T-helper 1 cell (primary cell): Measurements from ENCODE around the gene NSFL1C.
"Not testable (repeated sequence)": the region's sequence is repeated elsewhere in the genome, so short reads cannot be mapped to it uniquely, and the experiment has no call there.

Experiments used
- DNase-seq, 5 donors: peaks; one replicate each; pipeline ENCODE4 v3.0.0-alpha.2; 2012 to 2020

The NSFL1C gene

GRCh38 chr20:1423625-1424106 lies 43.0 kb downstream of the NSFL1C start:
- DNase-seq = peak in 1 of 5 donors; percentile 31

GRCh38 chr20:1423206-1423605 lies 43.4 kb downstream of the NSFL1C start:
- DNase-seq = no peak

DNA sequence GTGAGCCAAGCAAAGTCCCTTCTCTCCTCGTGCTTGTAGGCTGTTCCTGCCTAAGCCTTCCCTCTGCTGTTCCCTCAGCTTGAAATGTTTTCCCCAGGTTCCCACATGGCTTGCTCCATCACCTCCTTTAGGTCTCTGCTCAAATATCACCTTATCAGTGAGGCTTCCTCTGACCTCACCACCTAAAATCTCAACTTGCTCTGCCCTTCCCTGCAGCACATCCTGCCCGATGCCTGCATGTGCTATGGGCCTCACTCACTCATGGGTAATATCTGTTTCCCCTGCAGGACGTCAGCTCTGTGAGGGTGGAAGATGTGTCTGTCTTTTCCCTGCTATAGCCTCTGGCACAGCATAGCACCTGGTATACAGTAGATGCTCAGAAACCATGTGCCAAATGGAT lies 43.9 kb downstream of the NSFL1C start:
- DNase-seq = peak in 1 of 5 donors; percentile 56

- DNase-seq = no peak
Measured at GRCh38 chr20:1420066-1420465, 46.6 kb downstream of the NSFL1C start.

- no peak for DNase-seq
Measured at GRCh38 chr20:1418350-1418749, 48.3 kb downstream of the NSFL1C start.

DNA sequence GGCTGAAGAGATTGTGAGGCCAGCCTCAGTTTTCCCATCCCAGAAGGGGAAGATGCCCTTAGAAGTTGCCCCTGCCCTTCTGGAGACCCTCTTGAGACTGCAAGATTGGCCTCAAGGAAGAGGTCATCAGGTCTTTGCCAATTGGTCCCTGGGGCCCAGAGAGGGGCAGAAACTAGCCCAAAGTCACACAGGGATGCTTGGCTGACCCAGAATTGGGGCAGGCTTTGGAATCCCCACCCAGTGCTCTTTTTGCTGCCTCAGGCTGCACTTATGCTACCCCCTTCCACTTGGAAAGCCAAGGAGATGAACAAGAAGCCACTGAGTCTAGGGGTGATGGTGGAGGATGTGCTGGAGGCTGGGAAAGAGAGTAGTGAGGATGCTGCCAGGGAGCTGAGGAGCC lies 48.9 kb downstream of the NSFL1C start:
- DNase-seq = no peak

- DNase-seq = no peak
Measured at GRCh38 chr20:1417273-1417672, 49.4 kb downstream of the NSFL1C start.

- DNase-seq = peak in 1 of 5 donors; percentile 29
Measured at GRCh38 chr20:1415667-1416468, 50.8 kb downstream of the NSFL1C start.

GRCh38 chr20:1414982-1415381 lies 51.7 kb downstream of the NSFL1C start:
- no peak for DNase-seq

DNA sequence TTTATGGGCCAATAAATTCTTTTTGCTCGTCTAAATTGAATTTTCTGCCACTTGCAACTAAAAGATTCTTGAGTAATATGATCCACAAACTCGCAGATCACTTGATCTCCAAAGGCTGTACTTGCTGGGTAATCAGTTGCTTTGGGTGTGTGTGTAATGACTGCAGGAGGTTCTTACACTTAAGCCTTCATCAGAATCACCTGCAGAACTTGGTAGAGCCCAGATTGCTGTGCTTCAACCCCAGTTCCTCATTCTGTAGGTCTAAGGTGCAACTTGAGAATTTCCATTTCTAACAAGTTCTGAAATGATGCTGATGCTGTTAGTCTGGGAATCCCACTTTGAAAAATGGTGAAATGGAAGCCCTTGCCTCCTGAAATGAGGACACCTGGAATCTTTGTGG lies 60.8 kb downstream of the NSFL1C start:
- no peak for DNase-seq

DNA sequence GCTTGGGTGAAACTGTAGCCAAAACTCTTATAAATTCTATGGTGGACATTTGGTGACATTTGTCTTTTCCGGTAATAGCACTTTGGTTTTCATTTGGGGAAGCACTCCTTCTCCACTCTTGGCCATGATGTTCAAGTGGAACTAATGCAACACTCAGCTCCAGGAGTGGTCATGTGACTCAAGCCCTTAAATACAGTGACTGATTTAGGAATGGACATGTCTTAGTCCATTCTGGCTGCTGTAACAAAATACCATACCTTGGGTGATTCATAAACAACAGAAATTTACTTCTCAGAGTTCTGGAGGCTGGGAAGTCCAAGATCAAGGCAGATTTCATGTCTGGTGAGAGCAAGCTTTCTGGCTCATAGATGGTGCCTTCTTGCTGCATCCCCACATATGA lies 63.0 kb downstream of the NSFL1C start:
- DNase-seq = no peak

- no peak for DNase-seq
Measured at GRCh38 chr20:1402149-1402548, 64.5 kb downstream of the NSFL1C start.

- no peak for DNase-seq
Measured at GRCh38 chr20:1401451-1401907, 65.2 kb downstream of the NSFL1C start.

DNA sequence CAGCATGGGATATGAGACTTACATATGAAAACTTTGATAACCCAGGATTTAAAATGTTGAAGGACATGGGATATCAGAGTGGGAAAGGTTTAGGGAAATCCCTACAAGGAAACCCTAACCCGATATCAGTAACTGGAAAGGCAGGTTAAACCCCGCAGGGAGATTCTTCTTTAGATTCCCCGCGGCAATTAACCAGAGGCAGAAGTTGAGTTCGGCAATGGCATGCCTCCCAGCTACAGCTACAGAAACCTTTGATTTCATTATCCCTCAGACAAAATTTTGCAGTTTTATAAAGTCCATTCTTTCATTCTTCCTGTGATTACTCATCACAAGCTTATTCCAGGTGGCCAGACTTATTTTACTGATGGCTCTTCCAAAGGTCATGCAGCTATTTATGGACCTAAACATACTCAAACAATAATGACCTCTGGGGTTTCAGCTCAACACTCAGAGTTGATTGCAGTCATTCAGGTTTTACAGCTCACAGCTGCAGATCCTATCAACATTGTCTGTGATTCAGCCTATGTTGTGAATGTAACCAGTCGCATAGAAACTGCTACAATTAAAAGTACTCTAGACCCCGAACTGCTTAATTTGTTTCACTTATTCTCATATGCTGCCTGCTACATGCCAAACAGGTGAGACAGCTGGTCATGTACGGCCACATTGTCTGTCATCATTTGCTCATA lies 66.8 kb downstream of the NSFL1C start:
- DNase-seq = not testable (repeated sequence)

- not testable (repeated sequence) for DNase-seq
Measured at GRCh38 chr20:1398185-1398584, 68.5 kb downstream of the NSFL1C start.

- DNase-seq = no peak
Measured at GRCh38 chr20:1397710-1398109, 68.9 kb downstream of the NSFL1C start.

DNA sequence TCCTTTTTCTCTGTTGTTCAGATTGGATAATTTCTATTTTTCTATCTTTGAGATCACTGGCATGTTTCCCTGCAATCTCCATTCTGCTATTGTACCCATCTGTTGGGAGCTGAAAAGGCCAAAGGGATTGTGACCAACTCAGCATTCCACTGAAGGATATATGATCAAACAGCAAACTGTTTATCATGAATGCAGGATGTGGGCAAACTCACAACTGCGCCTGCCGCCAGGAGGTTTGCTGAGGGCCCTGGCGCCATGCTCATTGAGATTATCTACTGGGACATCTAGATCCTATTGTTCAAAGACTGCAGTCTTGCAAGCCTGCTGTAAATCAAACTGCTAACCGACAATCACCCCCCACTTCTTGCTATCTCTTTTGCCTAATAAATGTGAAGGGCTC lies 69.9 kb downstream of the NSFL1C start:
- DNase-seq = no peak

DNA sequence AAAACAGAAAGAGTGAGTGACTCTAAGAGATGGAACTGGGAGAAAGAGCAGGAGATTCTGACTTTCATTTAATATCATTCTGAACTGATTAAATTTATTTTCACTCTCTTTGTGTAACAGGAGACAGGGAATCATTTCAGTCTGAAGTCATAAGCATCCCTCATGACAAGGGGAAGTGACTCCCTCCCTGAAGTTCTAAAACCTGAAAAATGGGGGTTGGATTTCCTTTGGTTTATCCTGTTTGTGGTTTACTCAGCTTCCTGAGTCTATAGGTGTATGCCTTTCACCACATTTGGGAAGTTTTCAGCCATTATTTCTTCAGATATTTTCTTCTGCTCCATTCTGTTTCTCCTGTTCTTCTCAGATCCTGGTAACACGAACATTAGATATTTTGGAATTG lies 70.4 kb downstream of the NSFL1C start:
- no peak for DNase-seq

DNA sequence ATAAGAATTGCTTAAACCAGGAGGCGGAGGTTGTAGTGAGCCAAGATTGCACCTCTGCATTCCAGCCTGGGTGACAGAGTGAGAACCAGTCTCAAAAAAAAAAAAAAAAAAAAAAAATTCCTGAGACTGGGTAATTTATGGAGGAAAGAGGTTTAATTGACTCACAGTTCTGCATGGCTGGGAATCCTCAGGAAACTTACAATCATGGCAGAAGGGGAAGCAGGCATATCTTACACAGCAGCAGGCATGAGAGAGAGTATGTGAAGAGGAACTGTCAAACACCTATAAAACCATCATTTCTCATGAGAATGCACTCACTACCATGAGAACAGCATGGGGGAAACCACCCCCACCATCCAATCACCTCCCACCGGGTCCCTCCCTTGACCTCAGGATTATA lies 72.0 kb downstream of the NSFL1C start:
- no peak for DNase-seq

DNA sequence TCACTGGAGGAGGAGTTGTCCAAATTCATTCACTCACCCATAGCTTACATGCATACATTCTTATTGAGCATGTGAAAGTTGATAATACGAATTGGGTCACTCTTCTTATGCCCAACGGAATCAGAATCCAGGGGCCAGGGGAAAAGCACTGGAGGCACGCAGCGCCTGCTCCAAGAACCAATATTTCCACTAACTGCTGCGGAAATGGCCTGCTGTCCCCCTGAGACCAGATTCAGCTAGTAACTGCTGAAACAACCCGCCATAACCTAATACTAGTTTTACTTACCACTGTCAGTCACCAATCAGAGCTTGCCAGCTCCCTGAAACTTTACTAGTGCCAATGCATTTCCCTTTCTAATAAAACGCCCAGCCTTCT lies 73.2 kb downstream of the NSFL1C start:
- no peak for DNase-seq

GRCh38 chr20:1392693-1393506 lies 73.7 kb downstream of the NSFL1C start, which contains the start of gene FKBP1A:
FKBP1A (minus strand) TSS chr20:1393054; CDS start chr20:1392998, 56 bp downstream.
- peak; percentile 81 to 96 (median 86) for DNase-seq

DNA sequence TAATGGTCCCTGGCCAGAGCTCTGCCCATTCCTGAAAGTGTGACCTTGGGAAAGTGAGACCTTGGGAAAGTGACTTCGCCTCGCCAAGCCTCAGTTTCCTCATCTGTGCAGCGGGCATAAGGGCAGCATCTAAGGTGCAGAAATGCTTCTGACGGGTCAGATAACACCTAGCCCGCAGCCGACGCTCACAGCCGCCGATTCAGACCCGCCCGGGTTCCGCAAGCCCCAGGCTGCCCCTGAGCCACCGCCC lies 74.3 kb downstream of the NSFL1C start:
- no peak for DNase-seq
